ENCODE results near the gene MYRFL. TPM values are rescaled to one million over a fixed set of nuclear protein-coding genes. Genes with fewer than 3 reads are reported as not detected.

Gene MYRFL
- total RNA-seq, 1 donor from 2014 or later, result 0.93 TPM

DNA sequence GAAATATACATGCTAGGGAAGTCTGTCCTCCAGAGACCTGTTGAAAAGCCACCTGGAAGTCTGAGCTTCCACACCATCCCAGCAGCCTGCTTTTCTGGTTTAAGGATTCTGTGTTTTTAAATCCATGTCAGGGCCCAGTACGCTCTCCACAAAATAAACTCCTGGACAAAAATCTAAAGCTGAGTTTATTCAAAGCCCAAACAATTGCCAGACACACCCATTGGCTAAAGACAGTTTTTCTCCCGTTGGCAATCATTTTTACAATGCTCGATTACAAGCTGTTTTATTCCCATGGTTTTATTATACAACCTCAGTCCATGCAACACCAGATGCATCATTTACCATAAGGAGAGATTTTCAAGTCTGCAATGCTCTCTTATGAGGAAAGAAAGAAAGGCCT, 94.5 kb downstream of the MYRFL start:
- H3K4me3 Mint-ChIP-seq (ENCODE audit: low read depth), result no peak overlapping the region
- TF ChIP-seq, protein P1, sequence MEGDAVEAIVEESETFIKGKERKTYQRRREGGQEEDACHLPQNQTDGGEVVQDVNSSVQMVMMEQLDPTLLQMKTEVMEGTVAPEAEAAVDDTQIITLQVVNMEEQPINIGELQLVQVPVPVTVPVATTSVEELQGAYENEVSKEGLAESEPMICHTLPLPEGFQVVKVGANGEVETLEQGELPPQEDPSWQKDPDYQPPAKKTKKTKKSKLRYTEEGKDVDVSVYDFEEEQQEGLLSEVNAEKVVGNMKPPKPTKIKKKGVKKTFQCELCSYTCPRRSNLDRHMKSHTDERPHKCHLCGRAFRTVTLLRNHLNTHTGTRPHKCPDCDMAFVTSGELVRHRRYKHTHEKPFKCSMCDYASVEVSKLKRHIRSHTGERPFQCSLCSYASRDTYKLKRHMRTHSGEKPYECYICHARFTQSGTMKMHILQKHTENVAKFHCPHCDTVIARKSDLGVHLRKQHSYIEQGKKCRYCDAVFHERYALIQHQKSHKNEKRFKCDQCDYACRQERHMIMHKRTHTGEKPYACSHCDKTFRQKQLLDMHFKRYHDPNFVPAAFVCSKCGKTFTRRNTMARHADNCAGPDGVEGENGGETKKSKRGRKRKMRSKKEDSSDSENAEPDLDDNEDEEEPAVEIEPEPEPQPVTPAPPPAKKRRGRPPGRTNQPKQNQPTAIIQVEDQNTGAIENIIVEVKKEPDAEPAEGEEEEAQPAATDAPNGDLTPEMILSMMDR (IDR thresholded peaks at IDR 0.05; ENCODE audit: unreplicated experiment), result no peak
- H3K27me3 Mint-ChIP-seq, result no peaks in the 10 kb centered on the region

GRCh38 chr12:69921831-69922230, 96.8 kb downstream of the MYRFL start:
- TF ChIP-seq, protein P1 (IDR thresholded peaks at IDR 0.05; ENCODE audit: unreplicated experiment), result no peak
- Mint-ChIP-seq H3K27ac (no peak overlapping the region), H3K4me3 (ENCODE audit: low read depth) (no peak overlapping the region), H3K27me3 (no peaks in the 10 kb centered on the region), H3K36me3 (ENCODE audit: insufficient read depth) (peaks cover 1% of the 10 kb centered on the region), H3K4me1 (ENCODE audit: low read depth) (peaks cover 14% of the 10 kb centered on the region), H3K9me3 (ENCODE audit: low read depth) (peaks cover 3% of the 10 kb centered on the region)
- no peak for DNase-seq (ENCODE audit: low spot score, unreplicated experiment)

More for the DNA sequence above, 94.5 kb downstream of the MYRFL start:
- Mint-ChIP-seq H3K4me1 (ENCODE audit: low read depth) (peaks cover 2% of the 10 kb centered on the region), H3K9me3 (ENCODE audit: low read depth) (peaks cover 3% of the 10 kb centered on the region), H3K36me3 (ENCODE audit: insufficient read depth) (peaks cover 1% of the 10 kb centered on the region), H3K27ac (no peak overlapping the region)
- no peak for DNase-seq (ENCODE audit: low spot score, unreplicated experiment)

GRCh38 chr12:69922999-69923398, 98.0 kb downstream of the MYRFL start:
- TF ChIP-seq, protein P1 (IDR thresholded peaks at IDR 0.05; ENCODE audit: unreplicated experiment), result no peak
- H3K4me1 Mint-ChIP-seq (ENCODE audit: low read depth), result peaks cover 19% of the 10 kb centered on the region
- H3K36me3 Mint-ChIP-seq (ENCODE audit: insufficient read depth), result peaks cover 1% of the 10 kb centered on the region
- H3K27me3 Mint-ChIP-seq, result no peaks in the 10 kb centered on the region
- no peak overlapping the region for H3K27ac Mint-ChIP-seq
- no peak overlapping the region for H3K4me3 Mint-ChIP-seq (ENCODE audit: low read depth)
- H3K9me3 Mint-ChIP-seq (ENCODE audit: low read depth), result peaks cover 3% of the 10 kb centered on the region
- DNase-seq (ENCODE audit: low spot score, unreplicated experiment), result no peak

- no peaks in the 10 kb centered on the region for H3K27me3 Mint-ChIP-seq
Measured at GRCh38 chr12:69925291-69925690, 100.3 kb downstream of the MYRFL start.

DNA sequence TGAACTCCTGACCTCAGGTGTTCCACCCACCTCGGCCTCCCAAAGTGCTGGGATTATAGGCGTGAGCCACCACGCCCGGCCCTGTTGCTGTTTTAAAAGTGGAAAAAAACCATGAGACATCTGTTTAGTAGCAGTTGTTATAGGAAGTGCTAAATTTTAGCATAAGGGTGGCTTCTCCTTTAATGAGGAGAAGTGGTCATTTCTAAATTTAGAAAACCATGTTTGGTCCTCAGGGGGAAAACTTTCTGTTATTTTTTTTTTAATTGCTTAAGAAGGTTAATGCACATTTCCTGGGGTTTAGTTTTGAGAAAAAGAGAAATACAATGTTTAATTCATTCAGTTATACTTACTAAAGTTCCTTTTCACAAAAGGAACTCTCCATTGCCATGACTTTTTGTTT, 102.1 kb downstream of the MYRFL start:
- Mint-ChIP-seq H3K27ac (no peak overlapping the region), H3K36me3 (ENCODE audit: insufficient read depth) (no peaks in the 10 kb centered on the region), H3K4me1 (ENCODE audit: low read depth) (peaks cover 20% of the 10 kb centered on the region), H3K27me3 (no peaks in the 10 kb centered on the region), H3K9me3 (ENCODE audit: low read depth) (no peaks in the 10 kb centered on the region), H3K4me3 (ENCODE audit: low read depth) (no peak overlapping the region)
- no peak for DNase-seq (ENCODE audit: low spot score, unreplicated experiment)
- TF ChIP-seq, protein P1 (IDR thresholded peaks at IDR 0.05; ENCODE audit: unreplicated experiment), result no peak

More at GRCh38 chr12:69925291-69925690, 100.3 kb downstream of the MYRFL start:
- Mint-ChIP-seq H3K36me3 (ENCODE audit: insufficient read depth) (no peaks in the 10 kb centered on the region), H3K4me3 (ENCODE audit: low read depth) (no peak overlapping the region), H3K27ac (no peak overlapping the region), H3K9me3 (ENCODE audit: low read depth) (no peaks in the 10 kb centered on the region), H3K4me1 (ENCODE audit: low read depth) (peaks cover 20% of the 10 kb centered on the region)
- no peak for DNase-seq (ENCODE audit: low spot score, unreplicated experiment)
- TF ChIP-seq, protein P1 (IDR thresholded peaks at IDR 0.05; ENCODE audit: unreplicated experiment), result no peak
